NT2/D1 (cell line): Measurements from ENCODE around the gene PTTG1IP2.

Experiments used
- DNase-seq: peaks from one replicate; pipeline ENCODE4 v3.0.0-alpha.2; 2011; ENCODE audit warnings: low read depth, low spot score
- H3K27me3 ChIP-seq: 2 replicates; pipeline ENCODE4 v1.6.0; 2011; ENCODE audit warnings: mild to moderate bottlenecking; ENCODE audit not compliant: insufficient read length, insufficient read depth
- H3K36me3 ChIP-seq: 2 replicates; pipeline ENCODE4 v1.6.1; 2011; ENCODE audit warnings: mild to moderate bottlenecking, low read length, mixed read lengths; ENCODE audit not compliant: insufficient read depth, insufficient read length
- H3K4me1 ChIP-seq: 2 replicates; pipeline ENCODE4 v1.5.1; 2011; ENCODE audit not compliant: insufficient read depth, insufficient read length
- H3K4me3 ChIP-seq: 2 replicates; pipeline ENCODE4 v1.5.1; 2011; ENCODE audit warnings: low read depth; ENCODE audit not compliant: insufficient read length
- H3K9ac ChIP-seq: 2 replicates; pipeline ENCODE4 v1.6.0; 2011; ENCODE audit warnings: low read depth; ENCODE audit not compliant: insufficient read length
- H3K9me3 ChIP-seq: 2 replicates; pipeline ENCODE4 v1.5.1; 2011; ENCODE audit warnings: mild to moderate bottlenecking, low read length; ENCODE audit not compliant: insufficient read depth
- SUZ12 ChIP-seq: IDR thresholded peaks from 2 replicates; pipeline ENCODE4 v1.6.1; 2011; ENCODE audit not compliant: insufficient read length, insufficient read depth; ENCODE audit errors: extremely low read depth
- YY1 ChIP-seq: IDR thresholded peaks from 2 replicates; pipeline ENCODE4 v1.6.1; 2011; ENCODE audit not compliant: insufficient read length, insufficient read depth
- ZNF274 ChIP-seq: IDR thresholded peaks from 2 replicates; pipeline ENCODE4 v1.6.1; 2011; ENCODE audit warnings: mild to moderate bottlenecking, low read depth, low read length

The PTTG1IP2 gene

GRCh38 chr7:90484706-90485105 lies 15.3 kb downstream of the PTTG1IP2 start:
- Histone ChIP-seq H3K4me1 (no peaks in the 10 kb centered on the region), H3K4me3 (no peak overlapping the region), H3K36me3 (no peaks in the 10 kb centered on the region), H3K27me3 (no peaks in the 10 kb centered on the region), H3K9me3 (no peaks in the 10 kb centered on the region), H3K9ac (no peak overlapping the region)
- DNase-seq = no peak
- no peak for TF ChIP-seq ZNF274
- no peak for TF ChIP-seq YY1
- TF ChIP-seq SUZ12 = no peak

DNA sequence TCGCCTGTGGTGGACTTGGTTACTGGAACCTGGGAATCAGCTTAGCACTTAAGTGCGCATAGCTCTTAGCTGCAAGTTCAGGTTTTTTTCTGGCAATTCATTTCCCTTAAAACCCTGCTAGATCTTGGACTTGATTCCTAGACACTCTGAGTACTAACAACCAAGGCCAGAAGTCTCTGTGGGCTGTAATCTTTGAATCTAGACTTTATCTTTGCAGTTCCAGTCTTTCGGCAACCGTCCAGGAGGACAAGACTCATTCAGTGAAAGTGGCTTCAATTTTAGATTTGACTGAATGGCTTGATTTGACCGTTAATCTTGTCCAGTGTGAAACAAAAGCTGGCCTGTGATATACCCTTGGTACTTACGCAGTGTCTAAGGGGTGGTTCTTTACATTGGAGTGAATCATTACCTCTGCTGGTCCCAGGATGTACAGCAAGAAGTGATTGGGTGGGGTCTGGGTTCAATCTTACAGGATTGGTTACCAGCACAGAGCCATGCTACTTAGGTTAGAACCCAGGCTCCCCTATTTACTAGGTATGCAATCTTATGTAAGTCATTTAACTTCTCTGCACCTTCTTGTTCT lies 16.4 kb downstream of the PTTG1IP2 start:
- Histone ChIP-seq H3K9me3 (no peaks in the 10 kb centered on the region), H3K9ac (no peak overlapping the region), H3K36me3 (no peaks in the 10 kb centered on the region), H3K4me1 (no peaks in the 10 kb centered on the region), H3K4me3 (no peak overlapping the region), H3K27me3 (no peaks in the 10 kb centered on the region)
- no peak for DNase-seq
- TF ChIP-seq SUZ12 = no peak
- TF ChIP-seq ZNF274 = no peak
- no peak for TF ChIP-seq YY1

GRCh38 chr7:90487808-90488207 lies 18.4 kb downstream of the PTTG1IP2 start:
- Histone ChIP-seq H3K9ac (no peak overlapping the region), H3K9me3 (no peaks in the 10 kb centered on the region), H3K27me3 (no peaks in the 10 kb centered on the region), H3K4me1 (no peaks in the 10 kb centered on the region), H3K36me3 (no peaks in the 10 kb centered on the region), H3K4me3 (no peak overlapping the region)
- TF ChIP-seq ZNF274 (no peak), YY1 (no peak), SUZ12 (no peak)
- DNase-seq = no peak

DNA sequence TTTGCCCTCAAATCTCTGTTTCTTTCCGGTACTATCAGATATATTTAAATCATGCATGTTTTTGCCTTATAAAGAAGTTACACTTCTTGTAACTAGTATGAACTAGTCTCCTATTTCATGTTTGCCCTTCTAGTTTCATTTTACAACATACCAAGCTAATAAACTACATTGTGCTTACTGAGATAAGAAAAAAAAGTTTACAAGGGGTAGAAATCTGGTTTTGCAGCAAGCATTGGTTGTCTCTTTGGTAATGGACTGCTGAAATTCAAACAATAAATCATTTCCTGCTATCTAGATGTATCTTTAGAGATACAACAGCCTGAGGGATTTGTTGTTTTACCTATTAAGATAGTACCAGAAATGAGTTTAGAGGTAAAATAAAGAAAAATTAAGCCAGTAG lies 18.8 kb downstream of the PTTG1IP2 start:
- no peak overlapping the region for H3K9ac ChIP-seq
- H3K36me3 ChIP-seq = no peaks in the 10 kb centered on the region
- no peaks in the 10 kb centered on the region for H3K4me1 ChIP-seq
- H3K9me3 ChIP-seq = no peaks in the 10 kb centered on the region
- no peak overlapping the region for H3K4me3 ChIP-seq
- DNase-seq = no peak
- no peak for TF ChIP-seq YY1
- no peak for TF ChIP-seq ZNF274
- TF ChIP-seq SUZ12 = no peak
- H3K27me3 ChIP-seq = no peaks in the 10 kb centered on the region

DNA sequence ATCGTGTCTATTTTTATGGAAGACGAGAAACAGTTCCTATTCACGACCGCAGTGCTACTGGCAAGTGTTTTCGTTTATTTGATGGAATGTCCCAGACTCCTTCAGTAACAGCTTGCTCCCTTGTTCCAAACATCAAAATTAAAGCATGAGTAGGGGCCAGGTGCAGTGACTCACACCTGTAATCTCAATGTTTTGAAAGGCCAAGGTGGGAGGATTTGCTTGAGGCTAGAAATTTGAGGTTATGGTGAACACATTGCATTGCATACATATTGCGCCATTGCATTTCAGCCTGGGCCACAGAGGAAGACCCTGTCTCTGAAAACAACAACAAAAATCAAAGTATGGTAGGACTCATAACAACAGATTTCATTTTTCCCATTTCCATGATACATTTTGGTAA lies 22.8 kb downstream of the PTTG1IP2 start:
- no peak for TF ChIP-seq ZNF274
- no peak for TF ChIP-seq SUZ12
- no peak for TF ChIP-seq YY1
- Histone ChIP-seq H3K4me3 (no peak overlapping the region), H3K36me3 (no peaks in the 10 kb centered on the region), H3K4me1 (no peaks in the 10 kb centered on the region), H3K9me3 (no peaks in the 10 kb centered on the region), H3K9ac (no peak overlapping the region), H3K27me3 (no peaks in the 10 kb centered on the region)
- DNase-seq = no peak

GRCh38 chr7:90495241-90495640 lies 25.8 kb downstream of the PTTG1IP2 start:
- Histone ChIP-seq H3K36me3 (no peaks in the 10 kb centered on the region), H3K4me3 (no peak overlapping the region), H3K9me3 (no peaks in the 10 kb centered on the region), H3K4me1 (no peaks in the 10 kb centered on the region), H3K27me3 (no peaks in the 10 kb centered on the region), H3K9ac (no peak overlapping the region)
- DNase-seq = no peak
- TF ChIP-seq ZNF274 (no peak), SUZ12 (no peak), YY1 (no peak)

DNA sequence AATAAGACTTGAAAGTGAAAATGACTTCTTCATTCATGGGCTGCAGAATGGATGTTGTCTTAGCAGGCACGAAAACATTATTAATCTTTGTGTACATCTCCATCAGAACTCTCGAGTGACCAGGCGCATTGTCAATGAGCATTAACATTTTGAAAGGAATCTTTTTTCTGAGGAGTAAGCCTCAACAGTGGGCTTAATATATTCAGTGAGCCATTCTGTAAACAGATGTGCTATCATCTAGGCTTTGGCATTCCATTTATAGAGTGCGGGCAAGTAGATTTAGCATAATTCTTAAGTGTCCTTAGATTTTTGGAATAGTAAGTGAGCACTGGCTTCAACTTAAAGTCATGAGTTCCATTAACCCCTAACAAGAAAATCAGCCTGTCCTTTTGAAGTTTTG lies 33.1 kb downstream of the PTTG1IP2 start:
- Histone ChIP-seq H3K27me3 (no peaks in the 10 kb centered on the region), H3K36me3 (no peaks in the 10 kb centered on the region), H3K4me1 (no peaks in the 10 kb centered on the region), H3K9me3 (no peaks in the 10 kb centered on the region), H3K9ac (no peak overlapping the region), H3K4me3 (no peak overlapping the region)
- TF ChIP-seq ZNF274 = no peak
- TF ChIP-seq YY1 = no peak
- TF ChIP-seq SUZ12 = no peak
- no peak for DNase-seq

- TF ChIP-seq SUZ12 (no peak), YY1 (no peak), ZNF274 (no peak)
- Histone ChIP-seq H3K4me1 (no peaks in the 10 kb centered on the region), H3K36me3 (no peaks in the 10 kb centered on the region), H3K9me3 (no peaks in the 10 kb centered on the region), H3K9ac (no peak overlapping the region), H3K4me3 (no peak overlapping the region), H3K27me3 (no peaks in the 10 kb centered on the region)
- no peak for DNase-seq
Measured at GRCh38 chr7:90503367-90503766, 33.9 kb downstream of the PTTG1IP2 start.
